ENCODE data around the gene LRP2. TPM values are rescaled to one million over a fixed set of nuclear protein-coding genes. Genes with fewer than 3 reads are reported as not detected.
"Not testable (repeated sequence)": the region's sequence is repeated elsewhere in the genome, so short reads cannot be mapped to it uniquely, and the experiment has no call there.

The LRP2 gene
- not detected for total RNA-seq

DNA sequence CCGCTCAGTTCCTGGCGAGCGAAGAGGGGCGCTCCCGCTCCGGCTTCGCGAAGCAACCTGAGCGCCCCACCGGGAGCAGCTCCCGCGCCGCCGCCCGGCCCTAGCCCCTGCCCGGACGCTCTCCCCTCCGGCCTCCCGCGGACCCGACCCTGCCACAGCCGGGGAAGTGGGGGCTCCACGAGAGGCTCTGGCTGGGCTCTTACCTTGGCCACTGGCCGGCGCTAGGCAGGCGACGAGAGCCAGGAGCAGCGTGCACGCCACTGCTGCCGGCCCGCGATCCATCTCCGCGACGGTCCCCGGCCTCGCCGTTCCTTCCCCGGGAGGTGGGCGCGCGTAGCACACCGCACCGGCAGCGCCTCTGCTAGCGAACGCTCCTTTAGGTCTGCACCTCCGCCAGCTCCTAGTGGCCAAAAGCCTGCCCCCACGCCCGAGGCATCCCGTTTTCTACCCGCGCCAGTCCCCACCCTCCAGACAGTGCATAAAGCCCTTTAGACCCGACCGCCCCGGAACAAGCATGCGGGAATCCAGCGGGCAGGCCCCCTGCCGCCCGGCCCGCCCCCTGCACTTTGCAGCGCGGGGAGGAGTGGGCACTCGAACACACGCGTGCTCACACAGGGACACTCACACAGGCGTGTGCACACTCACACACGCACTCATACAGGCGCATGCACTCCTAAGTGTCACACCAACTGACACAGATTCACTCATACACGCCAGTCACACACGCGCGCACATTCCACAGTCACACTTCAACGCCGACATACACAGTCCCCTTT is at the start of gene LRP2:
TSS of gene LRP2 (minus strand) at position 417 of the 776 bp plus-strand sequence. CDS start at position 282, 135 bp downstream.
- Histone ChIP-seq H3K27me3 (peaks cover 0 to 19% of the 10 kb centered on the region in 2 donors), H3K9me3 (no peaks in the 10 kb centered on the region), H3K27ac (no peak within 1 kb of the TSS), H3K36me3 (no peaks in the 10 kb centered on the region), H3K4me3 (peak within 1 kb of the TSS; percentile 15 to 60 (median 52)), H3K4me1 (peaks cover 0 to 37% (median 17%) of the 10 kb centered on the region in 4 donors)
- DNase-seq = peak in 1 of 3 donors; percentile 51
- TF ChIP-seq POLR2A (IDR thresholded peaks at IDR 0.05) = no peak
- TF ChIP-seq, protein P1, sequence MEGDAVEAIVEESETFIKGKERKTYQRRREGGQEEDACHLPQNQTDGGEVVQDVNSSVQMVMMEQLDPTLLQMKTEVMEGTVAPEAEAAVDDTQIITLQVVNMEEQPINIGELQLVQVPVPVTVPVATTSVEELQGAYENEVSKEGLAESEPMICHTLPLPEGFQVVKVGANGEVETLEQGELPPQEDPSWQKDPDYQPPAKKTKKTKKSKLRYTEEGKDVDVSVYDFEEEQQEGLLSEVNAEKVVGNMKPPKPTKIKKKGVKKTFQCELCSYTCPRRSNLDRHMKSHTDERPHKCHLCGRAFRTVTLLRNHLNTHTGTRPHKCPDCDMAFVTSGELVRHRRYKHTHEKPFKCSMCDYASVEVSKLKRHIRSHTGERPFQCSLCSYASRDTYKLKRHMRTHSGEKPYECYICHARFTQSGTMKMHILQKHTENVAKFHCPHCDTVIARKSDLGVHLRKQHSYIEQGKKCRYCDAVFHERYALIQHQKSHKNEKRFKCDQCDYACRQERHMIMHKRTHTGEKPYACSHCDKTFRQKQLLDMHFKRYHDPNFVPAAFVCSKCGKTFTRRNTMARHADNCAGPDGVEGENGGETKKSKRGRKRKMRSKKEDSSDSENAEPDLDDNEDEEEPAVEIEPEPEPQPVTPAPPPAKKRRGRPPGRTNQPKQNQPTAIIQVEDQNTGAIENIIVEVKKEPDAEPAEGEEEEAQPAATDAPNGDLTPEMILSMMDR (IDR thresholded peaks at IDR 0.05) = no peak

DNA sequence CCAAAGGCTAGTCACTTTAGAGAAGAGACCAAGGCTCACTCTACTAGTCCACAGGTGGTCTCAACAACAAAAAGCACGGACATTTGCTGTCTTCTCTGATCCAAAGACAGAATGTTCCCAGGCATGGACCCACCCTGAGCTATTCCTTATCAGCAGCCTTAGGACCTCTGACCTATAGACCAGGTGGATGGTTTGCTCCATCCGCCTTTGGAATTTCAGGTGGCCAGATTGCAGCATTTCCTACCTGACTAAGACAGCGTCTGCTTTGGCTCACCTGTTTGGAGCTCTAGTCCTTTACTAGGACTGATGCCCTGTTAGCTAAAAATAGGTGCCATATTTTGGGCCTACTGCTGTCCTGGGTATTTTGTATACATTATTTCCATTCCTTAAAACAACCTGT is 44.6 kb upstream of the LRP2 start:
- H3K36me3 ChIP-seq = no peaks in the 10 kb centered on the region
- DNase-seq = no peak
- no peak overlapping the region for H3K4me3 ChIP-seq
- no peak for TF ChIP-seq POLR2A (IDR thresholded peaks at IDR 0.05)
- TF ChIP-seq, protein P1 (IDR thresholded peaks at IDR 0.05) = no peak
- H3K27me3 ChIP-seq = no peaks in the 10 kb centered on the region
- no peaks in the 10 kb centered on the region for H3K4me1 ChIP-seq
- no peak overlapping the region for H3K27ac ChIP-seq
- H3K9me3 ChIP-seq = no peaks in the 10 kb centered on the region

DNA sequence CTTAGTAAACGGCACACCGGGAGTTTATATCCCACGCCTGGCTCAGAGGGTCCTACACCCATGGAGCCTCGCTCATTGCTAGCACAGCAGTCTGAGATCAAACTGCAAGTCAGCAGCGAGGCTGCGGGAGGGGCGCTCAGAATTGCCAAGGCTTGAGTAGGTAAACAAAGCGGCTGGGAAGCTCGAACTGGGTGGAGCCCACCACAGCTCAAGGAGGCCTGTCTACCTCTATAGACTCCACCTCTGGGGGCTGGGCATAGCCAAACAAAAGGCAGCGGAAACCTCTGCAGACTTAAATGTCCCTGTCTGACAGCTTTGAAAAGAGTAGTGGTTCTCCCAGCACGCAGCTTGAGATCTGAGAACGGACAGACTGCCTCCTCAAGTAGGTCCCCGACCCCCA is 37.2 kb upstream of the LRP2 start:
- not testable (repeated sequence) for H3K27me3 ChIP-seq, H3K4me1 ChIP-seq, DNase-seq, H3K27ac ChIP-seq, H3K36me3 ChIP-seq, H3K4me3 ChIP-seq, H3K9me3 ChIP-seq

DNA sequence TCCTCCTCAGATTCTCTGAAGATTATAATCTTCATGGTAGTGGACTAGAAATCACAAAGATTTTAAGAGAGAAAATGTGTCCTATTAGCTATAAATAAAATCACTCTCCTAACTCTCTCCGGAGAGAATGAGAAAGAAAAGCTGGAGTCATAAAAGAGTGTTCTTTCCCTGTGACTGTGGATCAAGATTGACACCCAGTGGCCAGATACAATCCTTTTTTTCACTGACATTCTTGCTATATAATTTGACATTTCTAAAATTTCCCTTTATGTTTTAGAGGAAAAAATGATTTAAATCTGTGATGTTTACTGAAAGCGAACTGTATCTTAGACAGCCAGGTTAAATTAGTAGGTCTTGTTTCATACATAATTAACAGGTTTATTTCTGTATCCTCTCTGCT is 35.4 kb upstream of the LRP2 start:
- Histone ChIP-seq H3K27ac (no peak overlapping the region), H3K4me1 (no peaks in the 10 kb centered on the region)
- no peak for DNase-seq

DNA sequence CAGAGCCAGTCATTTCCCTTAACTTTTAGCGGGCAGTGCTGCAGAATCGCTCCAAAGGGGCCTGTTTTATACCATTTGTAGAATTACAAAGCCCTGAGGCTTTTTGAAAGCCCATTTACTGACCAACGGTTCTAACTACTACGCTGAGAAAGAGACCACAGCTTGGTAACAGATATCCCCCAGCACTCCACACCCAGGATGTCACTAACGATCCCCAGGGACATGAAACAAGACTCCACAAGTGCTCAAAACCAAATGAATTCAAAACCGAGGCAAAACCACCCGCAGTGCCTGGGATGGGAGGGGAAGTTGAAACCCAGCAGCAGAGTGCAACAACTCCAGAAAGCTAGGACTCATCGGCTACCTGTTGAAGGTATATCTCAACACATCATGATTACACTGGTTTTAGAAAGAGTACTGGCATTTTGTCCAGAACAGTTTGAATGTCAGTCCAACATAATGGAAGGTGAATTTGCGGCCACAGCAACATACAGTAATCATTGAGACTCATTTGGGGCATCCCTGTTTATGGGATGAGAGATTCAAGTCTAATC is 33.6 kb upstream of the LRP2 start:
- H3K27me3 ChIP-seq = no peaks in the 10 kb centered on the region
- TF ChIP-seq, protein P1 (IDR thresholded peaks at IDR 0.05) = no peak
- no peak for TF ChIP-seq POLR2A (IDR thresholded peaks at IDR 0.05)
- DNase-seq = no peak
- H3K4me3 ChIP-seq = no peak overlapping the region
- no peak overlapping the region for H3K27ac ChIP-seq
- H3K9me3 ChIP-seq = no peaks in the 10 kb centered on the region
- H3K4me1 ChIP-seq = no peaks in the 10 kb centered on the region
- no peaks in the 10 kb centered on the region for H3K36me3 ChIP-seq

More for the DNA sequence above, 35.4 kb upstream of the LRP2 start:
- TF ChIP-seq POLR2A (IDR thresholded peaks at IDR 0.05) = no peak
- TF ChIP-seq, protein P1 (IDR thresholded peaks at IDR 0.05) = peak in 2 of 6 experiments; percentile 8 to 27
- Histone ChIP-seq H3K36me3 (no peaks in the 10 kb centered on the region), H3K27me3 (no peaks in the 10 kb centered on the region), H3K4me3 (no peak overlapping the region), H3K9me3 (no peaks in the 10 kb centered on the region)

DNA sequence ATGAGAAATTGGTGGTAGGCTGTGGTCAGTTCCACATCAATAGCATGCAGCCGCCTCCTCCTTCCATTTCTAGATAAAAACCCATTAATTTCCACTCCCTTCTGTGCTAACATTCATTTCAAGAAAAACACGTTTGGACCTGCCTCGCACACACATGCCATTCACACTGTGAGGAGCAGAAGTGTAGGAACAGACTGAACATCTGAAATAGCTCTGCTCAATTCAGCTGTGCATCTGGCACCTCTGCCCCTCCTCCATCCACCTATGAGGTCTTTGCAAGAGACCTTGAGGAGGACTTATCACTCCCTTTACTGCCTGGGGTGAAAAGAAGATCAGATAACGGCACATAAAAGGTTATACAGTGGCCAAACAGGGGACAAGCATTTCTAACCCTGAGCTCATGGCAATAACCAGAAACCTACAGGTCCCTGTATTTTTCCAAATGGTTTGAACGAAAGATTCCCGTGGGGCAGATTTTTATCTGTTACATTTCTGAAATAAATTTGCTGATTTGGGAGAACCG is 30.8 kb upstream of the LRP2 start:
- Histone ChIP-seq H3K36me3 (no peaks in the 10 kb centered on the region), H3K27me3 (no peaks in the 10 kb centered on the region), H3K4me3 (no peak overlapping the region), H3K4me1 (no peaks in the 10 kb centered on the region), H3K27ac (no peak overlapping the region), H3K9me3 (no peaks in the 10 kb centered on the region)
- DNase-seq = no peak
- TF ChIP-seq, protein P1 (IDR thresholded peaks at IDR 0.05) = no peak
- TF ChIP-seq POLR2A (IDR thresholded peaks at IDR 0.05) = no peak
